HepG2 (cell line): ENCODE measurements around the gene IFI35. TPM values are rescaled to one million over a fixed set of nuclear protein-coding genes. Genes with fewer than 3 reads are reported as not detected.

Source experiments
- ETS1 ChIP-seq: sonication (generic); formaldehyde crosslinking; IDR thresholded peaks from 2 replicates; pipeline ENCODE4 v1.4.0; 2020; ENCODE audit warnings: missing genetic modification reagents
- KDM2A ChIP-seq: sonication (generic); formaldehyde crosslinking; IDR thresholded peaks from 2 replicates; pipeline ENCODE4 v1.4.0; 2020; ENCODE audit warnings: low read depth, missing genetic modification reagents, borderline replicate concordance
- KLF13 ChIP-seq: sonication (generic); formaldehyde crosslinking; IDR thresholded peaks from 2 replicates; pipeline ENCODE4 v1.4.0; 2020; ENCODE audit warnings: mild to moderate bottlenecking, missing genetic modification reagents
- KMT2B ChIP-seq: IDR thresholded peaks from 2 replicates; pipeline ENCODE4 v1.6.1; 2016; ENCODE audit warnings: missing genetic modification reagents, missing compliant biosample characterization
- RARG ChIP-seq: sonication (generic); formaldehyde crosslinking; IDR thresholded peaks from 2 replicates; pipeline ENCODE4 v1.4.0; 2020; ENCODE audit warnings: low read depth, mild to moderate bottlenecking, missing genetic modification reagents
- RXRA ChIP-seq: sonication (generic); formaldehyde crosslinking; IDR thresholded peaks from 2 replicates; pipeline ENCODE4 v1.5.1; 2020; ENCODE audit warnings: missing genetic modification reagents
- SALL2 ChIP-seq: sonication (generic); formaldehyde crosslinking; IDR thresholded peaks from 2 replicates; pipeline ENCODE4 v1.8.1; 2023; ENCODE audit warnings: mild to moderate bottlenecking, missing genetic modification reagents, inconsistent platforms
- ZFP41 ChIP-seq: sonication (generic); formaldehyde crosslinking; IDR thresholded peaks from 2 replicates; pipeline ENCODE4 v1.4.0; 2020; ENCODE audit warnings: mild to moderate bottlenecking, missing genetic modification reagents, borderline replicate concordance
- ZFP91 ChIP-seq: sonication (generic); formaldehyde crosslinking; IDR thresholded peaks from 2 replicates; pipeline ENCODE4 v1.9.0; 2022; ENCODE audit warnings: missing genetic modification reagents, mild to moderate bottlenecking, borderline replicate concordance
- ZNF260 ChIP-seq: sonication (generic); formaldehyde crosslinking; IDR thresholded peaks from 2 replicates; pipeline ENCODE4 v1.4.0; 2020; ENCODE audit warnings: missing genetic modification reagents, low read depth, mild to moderate bottlenecking, borderline replicate concordance
- ZNF720 ChIP-seq: sonication (generic); formaldehyde crosslinking; IDR thresholded peaks from 2 replicates; pipeline ENCODE4 v1.4.0; 2020; ENCODE audit warnings: missing genetic modification reagents
- ZSCAN12 ChIP-seq: sonication (generic); formaldehyde crosslinking; IDR thresholded peaks from 2 replicates; pipeline ENCODE4 v1.9.0; 2021; ENCODE audit warnings: mild to moderate bottlenecking, missing genetic modification reagents
- ZSCAN22 ChIP-seq: sonication (generic); formaldehyde crosslinking; IDR thresholded peaks from 2 replicates; pipeline ENCODE4 v1.4.0; 2020; ENCODE audit warnings: mild to moderate bottlenecking, missing genetic modification reagents
- polyA plus RNA-seq, 8 experiments: library from polyadenylated mRNA; depleted of rRNA in 3 of 8; stranded (reverse) in 7 of 8; unstranded in 1 of 8; fragments of >200 nt; fragmentation: Illumina TruSeq in 4 of 8; extraction: Trizol in 4 of 8; gene quantifications; 2 replicates each; pipeline versions ENCODE4 v1.2.1 to v1.2.3, GENCODE V29; 2011 to 2016; ENCODE audit warnings: low read depth in 4 of 8, missing spikeins in 1 of 8, mixed read lengths in 1 of 8; ENCODE audit not compliant: insufficient read depth in 1 of 8
- total RNA-seq, 5 experiments: library from RNA; depleted of rRNA; stranded (reverse); fragments of >200 nt; fragmentation: Illumina TruSeq; extraction: Trizol; gene quantifications; 2 replicates each; pipeline ENCODE4 v1.2.3, GENCODE V29; 2016; ENCODE audit warnings: low read depth in 1 of 5
- TF ChIP-seq, protein P1 (sequence below): sonication (generic); IDR thresholded peaks from 2 replicates; pipeline ENCODE4 v1.6.1; 2016; ENCODE audit warnings: low read depth, borderline replicate concordance
- TF ChIP-seq, protein P2 (sequence below): sonication (generic); formaldehyde crosslinking; IDR thresholded peaks from 2 replicates; pipeline ENCODE4 v1.5.0; 2020; ENCODE audit warnings: mild to moderate bottlenecking, missing genetic modification reagents, borderline replicate concordance
- TF ChIP-seq, protein P3 (sequence below): sonication (generic); formaldehyde crosslinking; IDR thresholded peaks from 2 replicates; pipeline ENCODE4 v1.8.0; 2022; ENCODE audit warnings: mild to moderate bottlenecking, missing genetic modification reagents
- TF ChIP-seq, protein P4 (sequence below): sonication (generic); formaldehyde crosslinking; IDR thresholded peaks from 2 replicates; pipeline ENCODE4 v1.4.0; 2020; ENCODE audit warnings: missing genetic modification reagents

The IFI35 gene
- total and polyA plus RNA-seq, 2 of the 13 experiments (the other 11 are each of a cell fraction or from before 2014, with no cell fraction given), result 28.9 to 38.1 TPM

DNA sequence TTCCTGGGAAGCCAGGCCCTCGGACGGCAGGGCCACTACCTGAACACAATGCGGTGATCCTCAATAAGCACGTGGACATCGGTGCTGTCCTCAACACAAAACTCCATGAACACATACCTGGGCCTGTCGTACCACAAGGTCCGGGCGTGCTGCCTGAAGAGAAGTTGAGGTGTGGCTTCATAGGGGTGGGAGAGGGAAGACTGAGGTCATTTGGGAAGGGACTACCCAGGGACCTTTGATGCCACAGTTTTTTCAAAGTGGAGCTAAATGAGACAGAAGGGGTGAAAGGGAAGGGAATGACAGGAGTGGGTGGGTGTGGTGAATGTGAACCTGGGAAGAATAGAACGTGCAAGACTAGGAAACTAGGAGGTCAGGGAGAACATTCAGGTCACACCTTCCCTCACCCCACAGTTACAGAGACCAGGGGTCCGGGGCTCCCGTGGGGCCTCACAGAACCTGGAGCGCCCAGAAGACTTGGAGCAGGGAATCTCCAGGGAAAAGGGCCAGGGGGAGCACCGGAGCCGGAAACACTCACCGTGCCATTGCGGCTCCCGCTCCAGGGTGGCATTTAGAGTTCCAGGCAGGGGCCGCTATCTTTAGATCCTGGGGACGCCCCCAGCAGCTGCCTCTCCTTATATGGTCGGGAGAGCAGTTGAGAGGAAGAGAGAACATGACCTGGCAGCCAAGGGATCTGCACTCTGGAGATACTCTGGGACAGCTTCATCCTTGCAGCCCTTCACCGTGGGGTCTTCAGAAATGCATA is 26.9 kb upstream of the IFI35 start, which contains the start of gene PTGES3L (continued):
- no peak for TF ChIP-seq ETS1 (CRISPR knock-in tag)
- TF ChIP-seq, protein P1, sequence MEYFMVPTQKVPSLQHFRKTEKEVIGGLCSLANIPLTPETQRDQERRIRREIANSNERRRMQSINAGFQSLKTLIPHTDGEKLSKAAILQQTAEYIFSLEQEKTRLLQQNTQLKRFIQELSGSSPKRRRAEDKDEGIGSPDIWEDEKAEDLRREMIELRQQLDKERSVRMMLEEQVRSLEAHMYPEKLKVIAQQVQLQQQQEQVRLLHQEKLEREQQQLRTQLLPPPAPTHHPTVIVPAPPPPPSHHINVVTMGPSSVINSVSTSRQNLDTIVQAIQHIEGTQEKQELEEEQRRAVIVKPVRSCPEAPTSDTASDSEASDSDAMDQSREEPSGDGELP, result no peak; the same call in 1 of the 2 replicates
- no peak for TF ChIP-seq KLF13
- TF ChIP-seq, protein P2, sequence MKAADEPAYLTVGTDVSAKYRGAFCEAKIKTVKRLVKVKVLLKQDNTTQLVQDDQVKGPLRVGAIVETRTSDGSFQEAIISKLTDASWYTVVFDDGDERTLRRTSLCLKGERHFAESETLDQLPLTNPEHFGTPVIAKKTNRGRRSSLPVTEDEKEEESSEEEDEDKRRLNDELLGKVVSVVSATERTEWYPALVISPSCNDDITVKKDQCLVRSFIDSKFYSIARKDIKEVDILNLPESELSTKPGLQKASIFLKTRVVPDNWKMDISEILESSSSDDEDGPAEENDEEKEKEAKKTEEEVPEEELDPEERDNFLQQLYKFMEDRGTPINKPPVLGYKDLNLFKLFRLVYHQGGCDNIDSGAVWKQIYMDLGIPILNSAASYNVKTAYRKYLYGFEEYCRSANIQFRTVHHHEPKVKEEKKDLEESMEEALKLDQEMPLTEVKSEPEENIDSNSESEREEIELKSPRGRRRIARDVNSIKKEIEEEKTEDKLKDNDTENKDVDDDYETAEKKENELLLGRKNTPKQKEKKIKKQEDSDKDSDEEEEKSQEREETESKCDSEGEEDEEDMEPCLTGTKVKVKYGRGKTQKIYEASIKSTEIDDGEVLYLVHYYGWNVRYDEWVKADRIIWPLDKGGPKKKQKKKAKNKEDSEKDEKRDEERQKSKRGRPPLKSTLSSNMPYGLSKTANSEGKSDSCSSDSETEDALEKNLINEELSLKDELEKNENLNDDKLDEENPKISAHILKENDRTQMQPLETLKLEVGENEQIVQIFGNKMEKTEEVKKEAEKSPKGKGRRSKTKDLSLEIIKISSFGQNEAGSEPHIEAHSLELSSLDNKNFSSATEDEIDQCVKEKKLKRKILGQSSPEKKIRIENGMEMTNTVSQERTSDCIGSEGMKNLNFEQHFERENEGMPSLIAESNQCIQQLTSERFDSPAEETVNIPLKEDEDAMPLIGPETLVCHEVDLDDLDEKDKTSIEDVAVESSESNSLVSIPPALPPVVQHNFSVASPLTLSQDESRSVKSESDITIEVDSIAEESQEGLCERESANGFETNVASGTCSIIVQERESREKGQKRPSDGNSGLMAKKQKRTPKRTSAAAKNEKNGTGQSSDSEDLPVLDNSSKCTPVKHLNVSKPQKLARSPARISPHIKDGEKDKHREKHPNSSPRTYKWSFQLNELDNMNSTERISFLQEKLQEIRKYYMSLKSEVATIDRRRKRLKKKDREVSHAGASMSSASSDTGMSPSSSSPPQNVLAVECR (CRISPR knock-in tag), result no peak
- TF ChIP-seq ZFP41 (CRISPR knock-in tag), result no peak
- TF ChIP-seq ZSCAN12 (CRISPR knock-in tag), result no peak
- no peak; the same call in 1 of the 2 replicates for TF ChIP-seq KMT2B (CRISPR knock-in tag)
- TF ChIP-seq ZNF720 (CRISPR knock-in tag), result no peak
- no peak; the same call in 1 of the 2 replicates for TF ChIP-seq RXRA (CRISPR knock-in tag)
- TF ChIP-seq, protein P3, sequence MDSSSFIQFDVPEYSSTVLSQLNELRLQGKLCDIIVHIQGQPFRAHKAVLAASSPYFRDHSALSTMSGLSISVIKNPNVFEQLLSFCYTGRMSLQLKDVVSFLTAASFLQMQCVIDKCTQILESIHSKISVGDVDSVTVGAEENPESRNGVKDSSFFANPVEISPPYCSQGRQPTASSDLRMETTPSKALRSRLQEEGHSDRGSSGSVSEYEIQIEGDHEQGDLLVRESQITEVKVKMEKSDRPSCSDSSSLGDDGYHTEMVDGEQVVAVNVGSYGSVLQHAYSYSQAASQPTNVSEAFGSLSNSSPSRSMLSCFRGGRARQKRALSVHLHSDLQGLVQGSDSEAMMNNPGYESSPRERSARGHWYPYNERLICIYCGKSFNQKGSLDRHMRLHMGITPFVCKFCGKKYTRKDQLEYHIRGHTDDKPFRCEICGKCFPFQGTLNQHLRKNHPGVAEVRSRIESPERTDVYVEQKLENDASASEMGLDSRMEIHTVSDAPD (CRISPR knock-in tag), result 0 out of 2 replicates have a peak, but pooled peaks have one; percentile 43
- TF ChIP-seq ZSCAN22 (CRISPR knock-in tag), result no peak
- TF ChIP-seq RARG (CRISPR knock-in tag), result no peak
- TF ChIP-seq SALL2 (CRISPR knock-in tag), result no peak
- no peak for TF ChIP-seq ZNF260
- no peak; the same call in 1 of the 2 replicates for TF ChIP-seq KDM2A (CRISPR knock-in tag)
- TF ChIP-seq, protein P4, sequence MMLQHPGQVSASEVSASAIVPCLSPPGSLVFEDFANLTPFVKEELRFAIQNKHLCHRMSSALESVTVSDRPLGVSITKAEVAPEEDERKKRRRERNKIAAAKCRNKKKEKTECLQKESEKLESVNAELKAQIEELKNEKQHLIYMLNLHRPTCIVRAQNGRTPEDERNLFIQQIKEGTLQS (CRISPR knock-in tag), result no peak; the same call in 1 of the 2 replicates
- no peak for TF ChIP-seq ZFP91 (CRISPR knock-in tag)
